CD4-positive, alpha-beta memory T cell (primary cell): ENCODE data around the gene ZC3H12C. TPM values are rescaled to one million over a fixed set of nuclear protein-coding genes. Genes with fewer than 3 reads are reported as not detected.

Experiments used
- CTCF ChIA-PET: fragments of 350-600 bp; sonication (Branson Sonifier 250); formaldehyde crosslinking; loops from one replicate; lab custom pipeline; 2021; ENCODE audit warnings: inconsistent platforms; ENCODE audit not compliant: partially characterized antibody; lab: Charles Lee
- POLR2A ChIA-PET: fragments of 350-600 bp; sonication (Branson Sonifier 250); formaldehyde crosslinking; loops from one replicate; lab custom pipeline; 2021; ENCODE audit not compliant: partially characterized antibody; lab: Charles Lee
- DNase-seq, 5 donors: peaks; one replicate each; pipeline versions ENCODE4 v3.0.0 to v3.0.0-alpha.2; 2020 to 2022; ENCODE audit warnings: mixed read lengths in 1 of 5
- H3K27ac ChIP-seq: one replicate; pipeline ENCODE4 v1.7.0; 2013; ENCODE audit warnings: low read depth, low read length
- H3K27me3 ChIP-seq: 2 replicates; pipeline ENCODE4 v1.7.0; 2013; ENCODE audit warnings: mild to moderate bottlenecking, low read length, moderate library complexity; ENCODE audit not compliant: insufficient read depth
- H3K36me3 ChIP-seq: 2 replicates; pipeline ENCODE4 v1.7.0; 2013; ENCODE audit warnings: mild to moderate bottlenecking, low read length, moderate library complexity; ENCODE audit not compliant: insufficient read depth
- H3K4me1 ChIP-seq: 2 replicates; pipeline ENCODE4 v1.7.0; 2013; ENCODE audit warnings: mild to moderate bottlenecking, low read length, moderate library complexity; ENCODE audit not compliant: insufficient read depth
- H3K4me3 ChIP-seq, 2 donors: one replicate each; pipeline ENCODE4 v1.7.0; 2013; ENCODE audit warnings: low read length in 2 of 2, mild to moderate bottlenecking in 1 of 2
- H3K9me3 ChIP-seq, 2 donors: one replicate each; pipeline ENCODE4 v1.7.0; 2013; ENCODE audit warnings: low read length in 2 of 2, control low read depth in 1 of 2; ENCODE audit not compliant: control insufficient read depth in 1 of 2
- H3K27ac Mint-ChIP-seq, 7 donors: one replicate each; pipeline ENCODE4 v1.8.0; 2020 to 2021; ENCODE audit warnings: mixed read lengths in 7 of 7, mild to moderate bottlenecking in 6 of 7, inconsistent platforms in 3 of 7, moderate library complexity in 3 of 7
- H3K27me3 Mint-ChIP-seq, 2 donors: one replicate each; pipeline ENCODE4 v1.8.0; 2020 to 2021; ENCODE audit warnings: mixed read lengths in 2 of 2
- H3K36me3 Mint-ChIP-seq, 2 donors: one replicate each; pipeline ENCODE4 v1.8.0; 2020 to 2021; ENCODE audit warnings: mixed read lengths in 2 of 2, inconsistent platforms in 1 of 2, mild to moderate bottlenecking in 1 of 2
- H3K4me1 Mint-ChIP-seq, 4 donors: one replicate each; pipeline ENCODE4 v1.8.0; 2020 to 2021; ENCODE audit warnings: mixed read lengths in 4 of 4, mild to moderate bottlenecking in 1 of 4
- H3K4me3 Mint-ChIP-seq, 8 donors: one replicate each; pipeline ENCODE4 v1.8.0; 2020 to 2021; ENCODE audit warnings: mixed read lengths in 8 of 8, mild to moderate bottlenecking in 7 of 8, moderate library complexity in 6 of 8, inconsistent platforms in 3 of 8
- H3K9me3 Mint-ChIP-seq, 8 donors: one replicate each; pipeline ENCODE4 v1.8.0; 2020 to 2021; ENCODE audit warnings: mixed read lengths in 8 of 8, mild to moderate bottlenecking in 5 of 8, inconsistent platforms in 3 of 8, moderate library complexity in 1 of 8
- intact Hi-C: fragments of 100-400 bp; cut with micrococcal nuclease; formaldehyde crosslinking; loops from one replicate; pipeline ENCODE4 v1.15.1; 2023
- polyA plus RNA-seq, 2 donors: library from polyadenylated mRNA; unstranded; fragments of 300-500 nt; fragmentation: Illumina TruSeq; gene quantifications; one replicate each; pipeline ENCODE4 v1.2.3, GENCODE V29; 2021
- total RNA-seq, 2 experiments: library from RNA; stranded (reverse); gene quantifications; one replicate each; pipeline ENCODE4 v1.2.3, GENCODE V29; 2021

ZC3H12C gene
- total and polyA plus RNA-seq, 4 experiments from 2014 or later = 0.17 TPM; not detected in 2

- H3K9me3 Mint-ChIP-seq = peaks cover 0 to 2% (median 0%) of the 10 kb centered on the region in 8 donors
Observed at GRCh38 chr11:110086892-110087309, 6.3 kb upstream of the ZC3H12C start.

GRCh38 chr11:110087812-110088534 lies 5.2 kb upstream of the ZC3H12C start:
- H3K4me3 Mint-ChIP-seq = no peak overlapping the region
- H3K36me3 ChIP-seq = no peaks in the 10 kb centered on the region
- H3K27ac Mint-ChIP-seq = no peak overlapping the region
- H3K4me3 ChIP-seq = no peak overlapping the region
- peaks cover 10% of the 10 kb centered on the region for H3K27me3 ChIP-seq
- H3K4me1 Mint-ChIP-seq = peaks cover 0 to 12% (median 6%) of the 10 kb centered on the region in 4 donors
- DNase-seq = no peak
- intact Hi-C loops = no loop called here
- no peak overlapping the region for H3K27ac ChIP-seq
- no peaks in the 10 kb centered on the region for H3K4me1 ChIP-seq
- CTCF ChIA-PET = no interaction called here
- POLR2A ChIA-PET = no interaction called here
- H3K9me3 Mint-ChIP-seq = peaks cover 0 to 4% (median 0%) of the 10 kb centered on the region in 8 donors
- H3K36me3 Mint-ChIP-seq = no peaks in the 10 kb centered on the region
- peaks cover 14 to 16% of the 10 kb centered on the region in 2 donors for H3K27me3 Mint-ChIP-seq
- no peaks in the 10 kb centered on the region for H3K9me3 ChIP-seq

More at GRCh38 chr11:110086892-110087309, 6.3 kb upstream of the ZC3H12C start:
- CTCF ChIA-PET = no interaction called here
- Histone ChIP-seq H3K4me1 (no peaks in the 10 kb centered on the region), H3K4me3 (no peak overlapping the region), H3K27ac (no peak overlapping the region), H3K36me3 (no peaks in the 10 kb centered on the region), H3K27me3 (peaks cover 5% of the 10 kb centered on the region), H3K9me3 (no peaks in the 10 kb centered on the region)
- H3K27me3 Mint-ChIP-seq = peaks cover 9 to 11% of the 10 kb centered on the region in 2 donors
- no peaks in the 10 kb centered on the region for H3K36me3 Mint-ChIP-seq
- H3K4me3 Mint-ChIP-seq = no peak overlapping the region
- POLR2A ChIA-PET = no interaction called here
- no peak overlapping the region for H3K27ac Mint-ChIP-seq
- no peak for DNase-seq
- intact Hi-C loops = no loop called here
- H3K4me1 Mint-ChIP-seq = peaks cover 0 to 4% (median 2%) of the 10 kb centered on the region in 4 donors

DNA sequence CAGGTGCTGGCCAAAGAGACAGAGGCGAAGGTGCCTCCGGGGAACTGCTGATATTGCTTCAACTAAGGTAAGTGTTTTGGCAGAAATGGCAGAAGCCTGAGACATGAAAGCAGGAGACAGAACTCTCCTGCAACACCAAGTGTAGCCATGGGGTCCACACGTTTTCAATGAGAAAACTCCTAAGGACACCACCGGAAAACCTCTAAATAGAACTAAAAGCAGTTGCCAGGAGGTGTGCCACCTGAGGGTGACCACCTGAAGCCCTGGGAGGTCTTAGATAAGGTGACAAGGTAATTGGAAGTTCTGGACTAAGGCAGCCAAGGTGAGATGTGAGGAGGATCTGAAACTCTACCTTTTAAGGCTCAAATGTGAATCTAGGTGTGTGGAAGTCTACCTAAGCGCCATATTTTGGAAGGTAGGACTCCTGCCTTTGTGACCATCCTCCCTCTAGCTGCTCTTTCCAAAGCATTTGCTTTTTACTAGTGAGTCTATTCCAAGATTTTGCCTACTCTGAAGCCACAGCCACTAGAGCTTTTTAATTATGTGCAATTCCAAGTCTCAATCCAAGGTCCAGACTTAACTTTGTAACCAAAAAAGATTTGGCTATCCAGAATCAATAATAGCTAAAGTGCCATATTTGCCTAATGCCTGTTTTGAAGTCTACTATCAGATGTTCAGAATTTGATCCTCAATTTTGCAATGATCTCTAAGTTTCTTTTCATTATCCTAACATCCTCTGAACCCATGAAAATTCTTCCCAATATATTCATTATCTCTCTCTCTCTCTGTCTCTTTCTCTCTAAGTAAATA lies 4.5 kb upstream of the ZC3H12C start:
- Histone ChIP-seq H3K9me3 (no peaks in the 10 kb centered on the region), H3K4me1 (peaks cover 3% of the 10 kb centered on the region), H3K36me3 (no peaks in the 10 kb centered on the region), H3K4me3 (no peak overlapping the region), H3K27ac (no peak overlapping the region), H3K27me3 (peaks cover 13% of the 10 kb centered on the region)
- Mint-ChIP-seq H3K36me3 (no peaks in the 10 kb centered on the region), H3K27ac (no peak overlapping the region), H3K4me1 (peaks cover under 1 to 13% (median 6%) of the 10 kb centered on the region in 4 donors), H3K9me3 (peaks cover 0 to 4% (median 0%) of the 10 kb centered on the region in 8 donors), H3K4me3 (no peak overlapping the region), H3K27me3 (peaks cover 16 to 17% of the 10 kb centered on the region in 2 donors)
- no peak for DNase-seq
- ChIA-PET CTCF (no interaction called here), POLR2A (no interaction called here)
- intact Hi-C loops = no loop called here

DNA sequence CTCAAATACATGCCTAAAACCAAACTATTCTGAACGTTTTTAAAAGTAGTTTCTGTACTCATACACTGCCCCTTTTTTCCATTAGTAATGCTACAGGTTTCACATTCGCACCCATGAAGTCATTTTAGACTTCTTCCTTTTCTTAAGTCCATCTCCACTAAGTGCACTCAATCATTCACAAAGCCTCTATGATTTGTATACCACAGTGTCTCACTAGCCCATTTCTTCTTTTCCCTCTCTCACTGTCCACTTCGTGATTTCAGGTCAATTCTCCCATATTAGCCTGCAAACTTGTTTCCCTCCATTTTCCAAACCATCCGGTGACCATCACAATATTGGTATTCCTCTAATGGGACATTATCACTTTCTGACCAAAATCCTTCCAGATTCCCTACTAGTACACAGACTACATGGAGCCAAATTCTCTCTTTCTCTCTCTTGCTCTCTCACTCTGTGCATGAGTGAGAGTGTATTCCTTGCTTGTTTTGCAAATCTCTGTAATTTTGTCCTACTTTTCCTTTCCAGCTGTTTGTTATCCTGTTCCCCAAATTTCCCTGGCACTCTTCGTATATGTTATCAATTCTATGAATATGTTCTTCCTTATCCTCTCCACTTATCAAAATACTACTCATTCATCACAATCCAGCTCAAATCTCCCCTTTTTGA lies 3.4 kb upstream of the ZC3H12C start:
- no peaks in the 10 kb centered on the region for H3K36me3 ChIP-seq
- Mint-ChIP-seq H3K9me3 (peaks cover 0 to 4% (median 0%) of the 10 kb centered on the region in 8 donors), H3K27ac (no peak overlapping the region), H3K4me3 (no peak overlapping the region), H3K36me3 (no peaks in the 10 kb centered on the region), H3K4me1 (peaks cover 5 to 18% (median 11%) of the 10 kb centered on the region in 4 donors), H3K27me3 (peaks cover 25% of the 10 kb centered on the region in 2 donors)
- no peak overlapping the region for H3K27ac ChIP-seq
- H3K27me3 ChIP-seq = peaks cover 20% of the 10 kb centered on the region
- H3K9me3 ChIP-seq = no peaks in the 10 kb centered on the region
- H3K4me3 ChIP-seq = no peak overlapping the region
- ChIA-PET POLR2A (no interaction called here), CTCF (no interaction called here)
- H3K4me1 ChIP-seq = peaks cover 8% of the 10 kb centered on the region
- intact Hi-C loops = no loop called here
- DNase-seq = no peak

- ChIA-PET POLR2A (no interaction called here), CTCF (no interaction called here)
- Histone ChIP-seq H3K4me1 (peaks cover 8% of the 10 kb centered on the region), H3K4me3 (no peak overlapping the region), H3K36me3 (no peaks in the 10 kb centered on the region), H3K9me3 (no peaks in the 10 kb centered on the region), H3K27me3 (peaks cover 28% of the 10 kb centered on the region), H3K27ac (no peak overlapping the region)
- H3K9me3 Mint-ChIP-seq = peaks cover 0 to 4% (median 0%) of the 10 kb centered on the region in 8 donors
- intact Hi-C loops = no loop called here
- no peak overlapping the region for H3K27ac Mint-ChIP-seq
- peaks cover 27 to 28% of the 10 kb centered on the region in 2 donors for H3K27me3 Mint-ChIP-seq
- H3K36me3 Mint-ChIP-seq = no peaks in the 10 kb centered on the region
- DNase-seq = no peak
- H3K4me1 Mint-ChIP-seq = peaks cover 5 to 18% (median 11%) of the 10 kb centered on the region in 4 donors
- no peak overlapping the region for H3K4me3 Mint-ChIP-seq
Observed at GRCh38 chr11:110090466-110091026, 2.6 kb upstream of the ZC3H12C start.

DNA sequence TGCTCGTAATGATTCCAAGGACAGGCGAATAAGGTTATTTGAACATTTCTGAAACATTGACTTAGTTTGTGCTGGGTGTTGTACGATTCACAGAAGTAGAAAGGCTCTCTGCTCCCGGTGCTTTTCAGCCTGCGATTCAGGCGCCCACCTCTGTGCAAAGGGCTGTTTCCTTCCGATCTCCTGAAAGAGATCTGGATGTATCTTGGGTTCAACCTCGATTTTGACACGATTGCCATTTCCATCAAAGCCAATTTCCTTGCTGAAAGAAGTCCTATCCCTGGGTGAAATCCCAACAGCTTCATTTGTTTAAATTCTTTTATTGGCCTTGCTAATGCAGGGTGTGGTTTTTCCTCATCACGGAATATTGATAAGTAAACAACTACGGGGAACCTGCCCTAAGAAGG lies 1.1 kb upstream of the ZC3H12C start:
- H3K36me3 Mint-ChIP-seq = no peaks in the 10 kb centered on the region
- H3K4me1 Mint-ChIP-seq = peaks cover 5 to 18% (median 11%) of the 10 kb centered on the region in 4 donors
- H3K9me3 ChIP-seq = no peaks in the 10 kb centered on the region
- peaks cover 8% of the 10 kb centered on the region for H3K4me1 ChIP-seq
- intact Hi-C loops = no loop called here
- H3K4me3 ChIP-seq = peak overlapping the region in 1 of 2 donors; percentile 28
- ChIA-PET POLR2A (no interaction called here), CTCF (interaction anchor here (1.0 kb wide), 1 partner anchor 11 kb away, joined by 4 read pairs; no protein-coding TSS in a partner anchor)
- peak overlapping the region; percentile 64 to 86 (median 81) for H3K4me3 Mint-ChIP-seq
- H3K9me3 Mint-ChIP-seq = peaks cover 0 to 5% (median 0%) of the 10 kb centered on the region in 8 donors
- DNase-seq = no peak
- H3K27ac Mint-ChIP-seq = no peak overlapping the region
- peaks cover 33 to 36% of the 10 kb centered on the region in 2 donors for H3K27me3 Mint-ChIP-seq
- peaks cover 33% of the 10 kb centered on the region for H3K27me3 ChIP-seq
- H3K27ac ChIP-seq = no peak overlapping the region
- no peaks in the 10 kb centered on the region for H3K36me3 ChIP-seq
